SK-N-SH treated with all-trans-retinoic acid at 6 μM for 48 hours (cell line): ENCODE results near the gene PICK1.

Experiments used
- ATAC-seq: fragments of 200-7000 bp; cut with Tn5 transposase; 3 replicates; pipeline ENCODE4 v1.9.1; 2020; ENCODE audit warnings: mild to moderate bottlenecking, moderate library complexity
- ARNTL ChIP-seq: fragments of 450-650 bp; formaldehyde crosslinking; IDR thresholded peaks from 2 replicates; pipeline ENCODE4 v1.5.0; 2020; ENCODE audit warnings: low read depth, mild to moderate bottlenecking, moderate library complexity, borderline replicate concordance
- BACH2 ChIP-seq: fragments of 250-450 bp; sonication (Bioruptor Pico); IDR thresholded peaks from 2 replicates; pipeline ENCODE4 v1.9.0; 2021; ENCODE audit warnings: mild to moderate bottlenecking, borderline replicate concordance
- ESRRG ChIP-seq: fragments of 250-450 bp; sonication (Bioruptor Pico); IDR thresholded peaks from 2 replicates; pipeline ENCODE4 v1.6.1; 2021; ENCODE audit warnings: mild to moderate bottlenecking
- GLIS3 ChIP-seq: fragments of 250-450 bp; sonication (Bioruptor Pico); IDR thresholded peaks from 2 replicates; pipeline ENCODE4 v1.5.0; 2020; ENCODE audit warnings: mild to moderate bottlenecking, moderate library complexity
- OSR1 ChIP-seq: fragments of 250-450 bp; sonication (Bioruptor Pico); IDR thresholded peaks from 2 replicates; pipeline ENCODE4 v1.8.0; 2022; ENCODE audit warnings: moderate library complexity, mild to moderate bottlenecking, inconsistent platforms
- PATZ1 ChIP-seq: fragments of 250-450 bp; sonication (Bioruptor Pico); IDR thresholded peaks from 2 replicates; pipeline ENCODE4 v1.8.0; 2020; ENCODE audit warnings: mild to moderate bottlenecking, moderate library complexity, borderline replicate concordance
- PPARA ChIP-seq: fragments of 250-450 bp; sonication (Bioruptor Pico); IDR thresholded peaks from 2 replicates; pipeline ENCODE4 v1.5.0; 2020; ENCODE audit warnings: mild to moderate bottlenecking, borderline replicate concordance
- SNAI2 ChIP-seq: fragments of 250-450 bp; sonication (Bioruptor Pico); IDR thresholded peaks from 2 replicates; pipeline ENCODE4 v1.5.0; 2020; ENCODE audit warnings: mild to moderate bottlenecking, moderate library complexity
- TOX ChIP-seq: fragments of 250-450 bp; sonication (Bioruptor Pico); IDR thresholded peaks from 2 replicates; pipeline ENCODE4 v1.8.0; 2021; ENCODE audit warnings: mild to moderate bottlenecking, moderate library complexity, borderline replicate concordance
- ZC3H10 ChIP-seq: fragments of 250-450 bp; sonication (Bioruptor Pico); IDR thresholded peaks from 2 replicates; pipeline ENCODE4 v1.5.1; 2021; ENCODE audit warnings: mild to moderate bottlenecking, moderate library complexity
- ZFP3 ChIP-seq: fragments of 250-450 bp; sonication (Bioruptor Pico); IDR thresholded peaks from 2 replicates; pipeline ENCODE4 v1.5.0; 2020; ENCODE audit warnings: mild to moderate bottlenecking, moderate library complexity
- ZFP30 ChIP-seq: fragments of 450-650 bp; formaldehyde crosslinking; IDR thresholded peaks from 2 replicates; pipeline ENCODE4 v1.5.0; 2022; ENCODE audit warnings: mild to moderate bottlenecking, moderate library complexity
- ZNF565 ChIP-seq: fragments of 450-650 bp; formaldehyde crosslinking; conservative IDR thresholded peaks from 2 replicates; pipeline ENCODE4 v1.5.0; 2020; ENCODE audit warnings: low read depth, mild to moderate bottlenecking, moderate library complexity
- ZNF70 ChIP-seq: fragments of 450-650 bp; formaldehyde crosslinking; IDR thresholded peaks from 2 replicates; pipeline ENCODE4 v1.5.0; 2020; ENCODE audit warnings: mild to moderate bottlenecking, moderate library complexity
- ZNF8 ChIP-seq: fragments of 450-650 bp; formaldehyde crosslinking; IDR thresholded peaks from 2 replicates; pipeline ENCODE4 v1.5.0; 2020; ENCODE audit warnings: mild to moderate bottlenecking, moderate library complexity
- TF ChIP-seq, protein P1 (sequence below): fragments of 250-450 bp; sonication (Bioruptor Pico); IDR thresholded peaks from 2 replicates; pipeline ENCODE4 v1.8.0; 2021; ENCODE audit warnings: low read depth, mild to moderate bottlenecking, moderate library complexity, borderline replicate concordance
- TF ChIP-seq, protein P2 (sequence below): fragments of 250-450 bp; sonication (Bioruptor Pico); IDR thresholded peaks from 2 replicates; pipeline ENCODE4 v1.5.1; 2020; ENCODE audit warnings: low read depth, mild to moderate bottlenecking, moderate library complexity

Gene PICK1

GRCh38 chr22:38124236-38124974 lies 67.2 kb downstream of the PICK1 start (continued):
- TF ChIP-seq ZFP3 (CRISPR knock-in tag) (no peak), ARNTL (no peak)
- TF ChIP-seq, protein P1, sequence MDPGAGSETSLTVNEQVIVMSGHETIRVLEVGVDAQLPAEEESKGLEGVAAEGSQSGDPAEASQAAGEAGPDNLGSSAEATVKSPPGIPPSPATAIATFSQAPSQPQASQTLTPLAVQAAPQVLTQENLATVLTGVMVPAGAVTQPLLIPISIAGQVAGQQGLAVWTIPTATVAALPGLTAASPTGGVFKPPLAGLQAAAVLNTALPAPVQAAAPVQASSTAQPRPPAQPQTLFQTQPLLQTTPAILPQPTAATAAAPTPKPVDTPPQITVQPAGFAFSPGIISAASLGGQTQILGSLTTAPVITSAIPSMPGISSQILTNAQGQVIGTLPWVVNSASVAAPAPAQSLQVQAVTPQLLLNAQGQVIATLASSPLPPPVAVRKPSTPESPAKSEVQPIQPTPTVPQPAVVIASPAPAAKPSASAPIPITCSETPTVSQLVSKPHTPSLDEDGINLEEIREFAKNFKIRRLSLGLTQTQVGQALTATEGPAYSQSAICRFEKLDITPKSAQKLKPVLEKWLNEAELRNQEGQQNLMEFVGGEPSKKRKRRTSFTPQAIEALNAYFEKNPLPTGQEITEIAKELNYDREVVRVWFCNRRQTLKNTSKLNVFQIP (CRISPR knock-in tag): no peak

- TF ChIP-seq PPARA: no peak
- TF ChIP-seq OSR1 (CRISPR knock-in tag): no peak
- no peak for TF ChIP-seq BACH2
- TF ChIP-seq ZC3H10 (CRISPR knock-in tag): no peak
- TF ChIP-seq TOX: no peak
- no peak for TF ChIP-seq ESRRG (CRISPR knock-in tag)
- TF ChIP-seq ZFP30: no peak
- TF ChIP-seq ZNF8: no peak
- no peak for TF ChIP-seq SNAI2 (CRISPR knock-in tag)
- TF ChIP-seq ZFP3 (CRISPR knock-in tag): no peak
- no peak for TF ChIP-seq PATZ1
- TF ChIP-seq, protein P2, sequence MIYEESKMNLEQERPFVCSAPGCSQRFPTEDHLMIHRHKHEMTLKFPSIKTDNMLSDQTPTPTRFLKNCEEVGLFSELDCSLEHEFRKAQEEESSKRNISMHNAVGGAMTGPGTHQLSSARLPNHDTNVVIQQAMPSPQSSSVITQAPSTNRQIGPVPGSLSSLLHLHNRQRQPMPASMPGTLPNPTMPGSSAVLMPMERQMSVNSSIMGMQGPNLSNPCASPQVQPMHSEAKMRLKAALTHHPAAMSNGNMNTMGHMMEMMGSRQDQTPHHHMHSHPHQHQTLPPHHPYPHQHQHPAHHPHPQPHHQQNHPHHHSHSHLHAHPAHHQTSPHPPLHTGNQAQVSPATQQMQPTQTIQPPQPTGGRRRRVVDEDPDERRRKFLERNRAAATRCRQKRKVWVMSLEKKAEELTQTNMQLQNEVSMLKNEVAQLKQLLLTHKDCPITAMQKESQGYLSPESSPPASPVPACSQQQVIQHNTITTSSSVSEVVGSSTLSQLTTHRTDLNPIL (CRISPR knock-in tag): no peak
- TF ChIP-seq ZNF565 (CRISPR knock-in tag): no peak
- no peak for TF ChIP-seq GLIS3 (CRISPR knock-in tag)
- no peak for TF ChIP-seq ZNF70 (CRISPR knock-in tag)
- TF ChIP-seq ARNTL: no peak
- TF ChIP-seq, protein P1 (CRISPR knock-in tag): no peak
- no peak for ATAC-seq
Measured at GRCh38 chr22:38125038-38125610, 67.9 kb downstream of the PICK1 start.
